ACC112 (cell line): ENCODE measurements around the gene TMEM9.

Source experiments
- H2AFZ ChIP-seq: fragments of 200-600 bp; sonication (generic); one replicate; pipeline ENCODE4 v1.6.0; 2017; ENCODE audit warnings: antibody characterized with exemption, low read length; ENCODE audit not compliant: unreplicated experiment
- H3K27ac ChIP-seq: fragments of 200-600 bp; sonication (generic); 2 replicates; pipeline ENCODE4 v1.5.1; 2014; ENCODE audit warnings: low read depth, mild to moderate bottlenecking, antibody characterized with exemption, low read length, moderate library complexity
- H3K27me3 ChIP-seq: fragments of 200-600 bp; sonication (generic); 2 replicates; pipeline ENCODE4 v1.6.1; 2014; ENCODE audit warnings: mild to moderate bottlenecking, antibody characterized with exemption, low read length, moderate library complexity, mixed read lengths; ENCODE audit not compliant: insufficient read depth
- H3K36me3 ChIP-seq: fragments of 200-600 bp; sonication (generic); 2 replicates; pipeline ENCODE4 v1.6.1; 2016; ENCODE audit warnings: mild to moderate bottlenecking, antibody characterized with exemption, low read length, moderate library complexity, mixed read lengths; ENCODE audit not compliant: insufficient read depth
- H3K4me1 ChIP-seq: fragments of 200-600 bp; sonication (generic); one replicate; pipeline ENCODE4 v1.6.1; 2016; ENCODE audit warnings: low read length, mixed read lengths; ENCODE audit not compliant: insufficient read depth, unreplicated experiment, control insufficient read depth
- H3K4me3 ChIP-seq: fragments of 200-600 bp; sonication (generic); 2 replicates; pipeline ENCODE4 v1.5.1; 2014; ENCODE audit warnings: mild to moderate bottlenecking, low read depth, low read length
- H3K79me2 ChIP-seq: fragments of 200-600 bp; sonication (generic); one replicate; pipeline ENCODE4 v1.6.0; 2016; ENCODE audit warnings: low read length; ENCODE audit not compliant: control insufficient read depth, unreplicated experiment, insufficient read depth

TMEM9 gene

DNA sequence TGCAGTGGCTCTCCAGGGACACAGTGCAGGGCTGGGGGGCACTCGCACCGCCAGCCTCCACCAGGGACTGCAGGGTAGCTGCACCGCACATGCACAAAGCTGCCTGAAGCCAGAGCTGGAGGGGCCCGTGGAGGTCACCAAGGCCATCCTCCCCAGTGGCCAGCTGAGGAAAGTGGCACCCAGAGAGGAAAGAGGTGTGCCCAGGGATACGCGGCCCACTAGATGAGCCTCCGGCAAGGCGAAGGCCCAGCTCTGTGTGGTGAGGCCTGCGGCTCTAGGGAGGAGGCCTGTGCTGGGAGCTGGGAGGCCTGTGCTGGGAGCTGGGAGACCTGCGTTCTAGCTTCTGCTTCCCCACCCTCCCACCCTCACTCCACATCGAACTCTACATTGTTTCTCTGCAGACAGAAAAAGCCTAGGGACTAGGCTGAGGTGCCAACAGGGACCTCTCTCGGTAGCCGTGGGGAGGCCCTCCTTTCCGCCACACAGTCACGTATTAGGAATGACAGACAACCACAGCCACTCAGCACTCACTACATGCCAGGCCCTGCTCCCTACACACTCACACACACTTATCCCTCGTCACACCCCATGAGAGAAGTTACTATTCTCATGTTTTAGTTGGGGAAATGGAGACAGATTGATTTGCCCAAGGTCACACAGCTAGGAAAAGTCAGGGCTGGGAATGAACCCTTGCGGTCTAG, 26.4 kb downstream of the TMEM9 start:
- Histone ChIP-seq H3K36me3 (no peaks in the 10 kb centered on the region), H2AFZ (no peak overlapping the region), H3K79me2 (no peaks in the 10 kb centered on the region), H3K27ac (no peak overlapping the region), H3K4me3 (no peak overlapping the region), H3K4me1 (peaks cover 5% of the 10 kb centered on the region), H3K27me3 (peaks cover 30% of the 10 kb centered on the region)

DNA sequence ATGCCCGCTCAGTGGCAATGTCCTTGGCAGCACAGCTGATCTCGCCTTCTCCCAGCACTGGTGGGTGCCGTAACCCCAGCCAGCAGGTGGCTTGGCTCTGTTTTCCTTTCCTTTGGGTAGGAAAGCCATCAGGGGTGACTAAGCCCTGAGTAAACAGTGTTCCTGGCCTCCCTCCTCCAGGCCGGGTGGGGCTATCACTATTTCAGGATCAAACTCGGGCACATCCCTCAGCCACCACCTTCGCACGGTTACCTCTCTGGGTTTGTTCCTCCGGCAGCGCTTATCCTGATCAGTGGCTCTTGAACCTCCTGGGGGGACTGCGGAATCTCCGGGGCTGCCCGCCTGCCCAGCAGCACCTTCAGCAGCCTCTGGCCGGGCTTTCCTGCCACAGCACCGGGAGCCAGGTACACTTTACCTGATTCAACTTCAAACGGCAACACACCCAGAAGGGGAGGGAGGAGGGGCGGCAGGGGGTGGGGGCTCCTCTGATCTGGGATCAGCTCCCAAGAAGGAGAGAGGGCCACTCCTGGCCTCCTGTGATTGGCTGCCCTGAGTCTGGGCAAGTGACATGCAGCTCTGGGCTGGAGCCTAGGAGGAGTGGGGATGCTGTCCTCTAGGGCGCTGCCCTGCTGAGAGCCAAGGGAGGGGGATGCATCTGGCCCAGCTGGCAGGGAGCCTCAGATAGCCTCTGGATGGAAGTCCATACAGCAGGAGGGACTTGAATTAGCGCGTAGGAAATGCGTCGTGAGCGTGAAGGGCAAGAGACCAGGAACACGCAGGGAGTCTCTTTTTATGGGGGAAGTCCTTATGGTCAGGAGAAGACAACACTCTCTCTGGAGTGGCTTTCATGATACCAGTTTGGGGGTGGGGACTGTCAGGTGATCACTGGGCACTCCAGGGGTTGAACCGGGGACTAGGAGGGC, 27.2 kb downstream of the TMEM9 start, which contains the start of gene ASCL5:
Gene ASCL5 (minus strand): TSS at position 353 of the 923 bp plus-strand sequence. CDS start 11,812 bp downstream, outside the sequence.
- no peaks in the 10 kb centered on the region for H3K79me2 ChIP-seq
- H3K4me3 ChIP-seq: no peak within 1 kb of the TSS
- H3K27me3 ChIP-seq: peaks cover 37% of the 10 kb centered on the region
- peaks cover 5% of the 10 kb centered on the region for H3K4me1 ChIP-seq
- H3K27ac ChIP-seq: no peak within 1 kb of the TSS
- no peaks in the 10 kb centered on the region for H3K36me3 ChIP-seq
- no peak within 1 kb of the TSS for H2AFZ ChIP-seq

- Histone ChIP-seq H3K27ac (no peak overlapping the region), H3K4me1 (peaks cover 5% of the 10 kb centered on the region), H3K79me2 (no peaks in the 10 kb centered on the region), H2AFZ (no peak overlapping the region), H3K27me3 (peaks cover 37% of the 10 kb centered on the region), H3K36me3 (no peaks in the 10 kb centered on the region), H3K4me3 (no peak overlapping the region)
Observed at GRCh38 chr1:201126463-201126831, 27.8 kb downstream of the TMEM9 start.

DNA sequence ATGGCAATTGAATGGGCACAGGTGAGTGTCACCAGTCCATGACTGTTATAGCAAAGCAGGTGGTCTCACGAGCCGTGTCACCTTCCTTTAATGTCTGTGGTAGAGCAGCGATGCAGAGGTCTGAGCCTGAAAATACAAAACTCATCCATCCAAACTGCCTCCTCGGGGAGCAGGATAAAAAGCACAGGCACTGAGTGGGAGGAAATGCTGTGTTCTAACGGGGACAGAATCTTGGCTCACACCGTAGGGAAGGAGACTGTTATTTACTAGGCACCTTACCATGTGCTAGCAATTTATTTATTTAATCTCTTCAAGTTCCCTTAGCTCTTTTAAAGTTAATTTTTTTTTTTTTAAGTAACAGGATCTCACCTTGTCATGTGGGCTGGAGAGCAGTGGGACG, 28.5 kb downstream of the TMEM9 start:
- no peak overlapping the region for H3K27ac ChIP-seq
- no peaks in the 10 kb centered on the region for H3K79me2 ChIP-seq
- no peaks in the 10 kb centered on the region for H3K36me3 ChIP-seq
- peaks cover 41% of the 10 kb centered on the region for H3K27me3 ChIP-seq
- peaks cover 5% of the 10 kb centered on the region for H3K4me1 ChIP-seq
- no peak overlapping the region for H2AFZ ChIP-seq
- H3K4me3 ChIP-seq: no peak overlapping the region

DNA sequence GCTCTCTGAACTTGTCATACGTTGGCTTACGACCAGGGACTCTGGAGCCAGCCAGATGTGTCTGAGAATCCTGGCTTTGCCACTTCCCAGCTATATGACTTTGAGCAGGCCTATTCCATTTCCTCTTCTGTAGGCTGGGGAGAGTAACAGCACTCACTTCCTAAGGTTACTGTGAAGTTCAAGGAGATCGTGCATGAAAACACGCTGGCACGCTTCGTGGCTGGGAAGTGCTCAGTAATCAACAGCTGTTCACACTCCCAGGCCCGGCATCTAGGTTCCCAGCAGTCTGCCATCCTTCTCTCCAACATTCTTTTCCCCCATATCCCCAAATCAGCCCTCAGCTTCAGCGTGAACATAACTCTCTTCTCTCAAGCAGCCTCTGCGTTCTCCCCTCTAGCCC, 29.3 kb downstream of the TMEM9 start:
- Histone ChIP-seq H3K36me3 (no peaks in the 10 kb centered on the region), H3K79me2 (no peaks in the 10 kb centered on the region), H3K27ac (no peak overlapping the region), H2AFZ (no peak overlapping the region), H3K4me1 (peaks cover 5% of the 10 kb centered on the region), H3K4me3 (no peak overlapping the region), H3K27me3 (peaks cover 46% of the 10 kb centered on the region)

DNA sequence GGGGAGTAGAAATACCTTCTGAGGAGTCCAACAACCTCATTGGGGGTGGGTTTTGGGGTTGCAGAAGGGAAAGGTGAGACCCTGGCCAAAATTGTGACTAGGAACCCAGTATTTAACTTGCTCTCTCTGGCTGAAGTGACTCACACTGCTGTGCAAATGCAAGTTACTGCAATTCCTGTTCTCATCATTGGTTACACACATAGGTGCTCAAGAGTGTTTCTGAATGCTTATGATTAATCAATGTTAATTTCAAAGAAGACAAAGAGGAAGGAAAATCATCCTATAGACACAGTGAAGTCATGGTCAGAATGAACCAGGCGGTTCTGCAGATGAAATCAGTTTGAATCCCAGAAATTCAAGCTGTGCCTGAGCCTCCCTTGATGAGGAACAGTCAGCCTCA, 30.4 kb downstream of the TMEM9 start:
- peaks cover 5% of the 10 kb centered on the region for H3K4me1 ChIP-seq
- no peak overlapping the region for H3K4me3 ChIP-seq
- no peak overlapping the region for H3K27ac ChIP-seq
- H3K36me3 ChIP-seq: no peaks in the 10 kb centered on the region
- H2AFZ ChIP-seq: no peak overlapping the region
- H3K27me3 ChIP-seq: peaks cover 49% of the 10 kb centered on the region
- no peaks in the 10 kb centered on the region for H3K79me2 ChIP-seq

DNA sequence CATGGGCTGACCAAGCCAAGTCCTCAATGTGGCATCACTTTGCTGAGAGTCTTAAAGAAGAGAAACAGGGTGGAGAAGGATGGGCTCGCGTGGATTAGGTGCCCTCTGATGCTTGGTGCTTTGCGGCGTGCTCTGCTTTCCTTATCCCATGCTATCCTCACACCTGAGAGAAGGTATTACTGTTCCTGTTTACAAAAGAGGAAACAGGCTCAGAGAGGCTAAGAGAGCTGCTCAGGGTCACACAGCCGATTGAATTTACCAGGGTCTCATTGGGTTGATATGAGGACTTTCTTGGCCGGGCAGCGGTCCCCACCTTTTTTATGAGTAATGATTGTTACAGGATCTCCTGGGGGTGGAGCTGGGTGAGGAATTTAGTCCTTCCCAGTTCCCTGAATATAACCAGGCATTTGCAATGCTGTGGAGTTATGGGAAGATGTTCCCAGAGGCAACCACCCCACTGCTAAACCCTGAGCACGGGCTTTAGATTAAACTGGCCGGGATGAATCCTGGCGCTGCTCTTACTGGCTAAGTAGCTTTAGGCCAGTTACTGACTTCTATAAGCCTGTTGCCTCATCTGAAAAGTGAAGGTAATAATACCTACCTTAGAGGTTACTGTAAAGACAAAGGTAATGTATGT, 31.8 kb downstream of the TMEM9 start:
- H3K36me3 ChIP-seq: no peaks in the 10 kb centered on the region
- H3K79me2 ChIP-seq: no peaks in the 10 kb centered on the region
- peaks cover 52% of the 10 kb centered on the region for H3K27me3 ChIP-seq
- no peak overlapping the region for H3K27ac ChIP-seq
- H3K4me1 ChIP-seq: peaks cover 5% of the 10 kb centered on the region
- H3K4me3 ChIP-seq: no peak overlapping the region
- H2AFZ ChIP-seq: no peak overlapping the region

- no peak overlapping the region for H3K4me3 ChIP-seq
Observed at GRCh38 chr1:201119206-201120197, 34.8 kb downstream of the TMEM9 start.

GRCh38 chr1:201116091-201116490, 38.2 kb downstream of the TMEM9 start:
- Histone ChIP-seq H3K36me3 (no peaks in the 10 kb centered on the region), H3K27me3 (peaks cover 37% of the 10 kb centered on the region), H3K4me3 (no peak overlapping the region), H2AFZ (no peak overlapping the region), H3K79me2 (no peaks in the 10 kb centered on the region), H3K4me1 (no peaks in the 10 kb centered on the region), H3K27ac (no peak overlapping the region)

More at GRCh38 chr1:201119206-201120197, 34.8 kb downstream of the TMEM9 start:
- Histone ChIP-seq H3K36me3 (no peaks in the 10 kb centered on the region), H3K79me2 (no peaks in the 10 kb centered on the region), H3K27ac (no peak overlapping the region), H3K4me1 (no peaks in the 10 kb centered on the region), H2AFZ (no peak overlapping the region), H3K27me3 (peaks cover 54% of the 10 kb centered on the region)
